ENCODE measurements around the gene TMTC1.
A peak's percentile ranks its signal among the peaks of the same experiment; 100 is the strongest.

TMTC1 gene

DNA sequence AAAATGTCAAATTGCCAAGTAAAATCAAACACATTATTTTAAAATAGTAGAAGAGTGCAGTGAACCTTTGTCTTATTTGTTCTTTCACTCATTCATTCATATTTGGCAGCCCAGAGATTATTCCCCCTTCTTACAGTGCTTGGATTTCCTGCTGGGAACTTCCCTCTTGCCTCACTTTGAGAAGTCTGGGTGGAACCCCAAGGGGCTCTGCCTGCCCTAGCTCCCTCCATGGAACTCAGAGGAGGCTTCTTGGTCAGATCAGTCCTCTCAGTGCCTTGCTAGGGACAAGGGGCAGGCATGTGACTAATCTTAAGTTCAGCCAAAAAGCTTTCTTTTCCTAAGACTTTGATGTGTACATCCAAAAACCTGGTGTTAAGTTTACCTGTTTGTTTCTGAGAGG lies 201.6 kb downstream of the TMTC1 start:
- H4K91ac ChIP-seq (ENCODE audit: low read length) = no peak overlapping the region
- no peak overlapping the region for H2BK5ac ChIP-seq (ENCODE audit: low read depth, low read length, poor library complexity, severe bottlenecking)
- no peak overlapping the region for H3K23ac ChIP-seq (ENCODE audit: low read length in 2 of 2)
- H4K8ac ChIP-seq (ENCODE audit: low read length) = peak overlapping the region; percentile 45
- peak overlapping the region; percentile 34 to 58 for H3K18ac ChIP-seq (ENCODE audit: low read depth in 1 of 2, low read length in 2 of 2)
- peak overlapping the region; percentile 42 to 92 for H2BK12ac ChIP-seq (ENCODE audit: low read length in 2 of 2)
- H3K36me3 ChIP-seq (ENCODE audit: control insufficient read depth in 1 of 2, insufficient read depth in 2 of 2, low read depth in 1 of 2, low read length in 2 of 2) = peaks cover 0 to 9% of the 10 kb centered on the region in 2 experiments
- DNase-seq = peak; percentile 65
- H2AFZ ChIP-seq (ENCODE audit: low read depth, low read length) = no peak overlapping the region
- H3K4me3 ChIP-seq (ENCODE audit: insufficient read depth in 1 of 2, low read depth in 1 of 2, low read length in 2 of 2) = no peak overlapping the region
- H3K14ac ChIP-seq (ENCODE audit: low read length in 2 of 2) = no peak overlapping the region
- no peak overlapping the region for H2BK120ac ChIP-seq (ENCODE audit: low read depth, low read length)
- H2AK5ac ChIP-seq (ENCODE audit: low read length, severe bottlenecking) = no peak overlapping the region
- H2BK15ac ChIP-seq (ENCODE audit: low read depth, poor library complexity, severe bottlenecking) = no peak overlapping the region
- no peaks in the 10 kb centered on the region for H3K79me1 ChIP-seq (replicated peaks; ENCODE audit: low read length, poor library complexity, severe bottlenecking)
- H3K9ac ChIP-seq (ENCODE audit: low read length) = peak overlapping the region; percentile 36
- no peak overlapping the region for H3K4me2 ChIP-seq (ENCODE audit: low read length, poor library complexity, severe bottlenecking)
- no peak overlapping the region for H3K27ac ChIP-seq (ENCODE audit: low read length, poor library complexity, severe bottlenecking)
- no peaks in the 10 kb centered on the region for H3K9me3 ChIP-seq (ENCODE audit: control insufficient read depth, low read length)
- no peaks in the 10 kb centered on the region for H3K27me3 ChIP-seq (ENCODE audit: control insufficient read depth in 1 of 2, insufficient read depth in 1 of 2, low read length in 2 of 2)
- H3K4me1 ChIP-seq (ENCODE audit: control insufficient read depth, insufficient read depth, low read depth, low read length) = no peaks in the 10 kb centered on the region
- H3K4ac ChIP-seq (ENCODE audit: low read depth in 1 of 2, low read length in 2 of 2) = peak overlapping the region in 1 of 2 experiments; percentile 49

GRCh38 chr12:29581631-29582030 lies 202.1 kb downstream of the TMTC1 start:
- no peaks in the 10 kb centered on the region for H3K79me1 ChIP-seq (replicated peaks; ENCODE audit: low read length, poor library complexity, severe bottlenecking)
- H3K14ac ChIP-seq (ENCODE audit: low read length in 2 of 2) = no peak overlapping the region
- H4K8ac ChIP-seq (ENCODE audit: low read length) = no peak overlapping the region
- no peak overlapping the region for H3K18ac ChIP-seq (ENCODE audit: low read depth in 1 of 2, low read length in 2 of 2)
- H3K23ac ChIP-seq (ENCODE audit: low read length in 2 of 2) = no peak overlapping the region
- no peak overlapping the region for H2AFZ ChIP-seq (ENCODE audit: low read depth, low read length)
- H3K9me3 ChIP-seq (ENCODE audit: control insufficient read depth, low read length) = no peaks in the 10 kb centered on the region
- no peak overlapping the region for H2AK5ac ChIP-seq (ENCODE audit: low read length, severe bottlenecking)
- no peak overlapping the region for H3K4me3 ChIP-seq (ENCODE audit: insufficient read depth in 1 of 2, low read depth in 1 of 2, low read length in 2 of 2)
- H3K27me3 ChIP-seq (ENCODE audit: control insufficient read depth in 1 of 2, insufficient read depth in 1 of 2, low read length in 2 of 2) = no peaks in the 10 kb centered on the region
- H2BK120ac ChIP-seq (ENCODE audit: low read depth, low read length) = no peak overlapping the region
- WGBS = 6% methylated on average over 3 of the region's 4 CpGs
- H2BK15ac ChIP-seq (ENCODE audit: low read depth, poor library complexity, severe bottlenecking) = no peak overlapping the region
- H4K91ac ChIP-seq (ENCODE audit: low read length) = no peak overlapping the region
- no peak overlapping the region for H3K4ac ChIP-seq (ENCODE audit: low read depth in 1 of 2, low read length in 2 of 2)
- no peak overlapping the region for H2BK5ac ChIP-seq (ENCODE audit: low read depth, low read length, poor library complexity, severe bottlenecking)
- H3K4me1 ChIP-seq (ENCODE audit: control insufficient read depth, insufficient read depth, low read depth, low read length) = no peaks in the 10 kb centered on the region
- H3K27ac ChIP-seq (ENCODE audit: low read length, poor library complexity, severe bottlenecking) = no peak overlapping the region
- H3K9ac ChIP-seq (ENCODE audit: low read length) = peak overlapping the region; percentile 36
- DNase-seq = peak; percentile 92
- H3K4me2 ChIP-seq (ENCODE audit: low read length, poor library complexity, severe bottlenecking) = no peak overlapping the region
- no peak overlapping the region for H2BK12ac ChIP-seq (ENCODE audit: low read length in 2 of 2)
- peaks cover 0 to 9% of the 10 kb centered on the region in 2 experiments for H3K36me3 ChIP-seq (ENCODE audit: control insufficient read depth in 1 of 2, insufficient read depth in 2 of 2, low read depth in 1 of 2, low read length in 2 of 2)

DNA sequence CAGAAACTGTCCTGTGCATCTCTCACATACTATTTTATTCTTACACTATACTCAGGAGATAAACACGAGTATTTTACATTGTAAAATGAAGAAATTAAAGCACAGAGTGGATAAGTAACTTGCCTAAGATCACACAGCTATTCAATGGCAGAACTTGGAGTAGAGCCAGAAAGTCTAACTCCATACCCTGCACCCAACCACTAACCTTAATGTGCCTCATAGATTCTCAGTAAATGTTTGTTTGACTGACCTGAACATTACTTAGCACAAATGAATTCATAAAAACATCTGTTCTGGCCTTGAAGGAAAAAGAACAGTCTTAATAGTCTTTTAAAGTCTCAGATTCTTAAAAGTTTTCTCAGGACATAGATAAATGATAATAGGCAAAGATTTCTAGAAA lies 202.8 kb downstream of the TMTC1 start:
- Histone ChIP-seq H2AFZ (ENCODE audit: low read depth, low read length) (no peak overlapping the region), H3K4me1 (ENCODE audit: control insufficient read depth, insufficient read depth, low read depth, low read length) (no peaks in the 10 kb centered on the region), H3K9me3 (ENCODE audit: control insufficient read depth, low read length) (no peaks in the 10 kb centered on the region), H3K4me2 (ENCODE audit: low read length, poor library complexity, severe bottlenecking) (no peak overlapping the region), H3K79me1 (replicated peaks; ENCODE audit: low read length, poor library complexity, severe bottlenecking) (no peaks in the 10 kb centered on the region), H2BK15ac (ENCODE audit: low read depth, poor library complexity, severe bottlenecking) (no peak overlapping the region), H3K14ac (ENCODE audit: low read length in 2 of 2) (no peak overlapping the region), H2BK120ac (ENCODE audit: low read depth, low read length) (no peak overlapping the region), H3K18ac (ENCODE audit: low read depth in 1 of 2, low read length in 2 of 2) (no peak overlapping the region), H3K9ac (ENCODE audit: low read length) (no peak overlapping the region), H3K4me3 (ENCODE audit: insufficient read depth in 1 of 2, low read depth in 1 of 2, low read length in 2 of 2) (no peak overlapping the region), H2BK5ac (ENCODE audit: low read depth, low read length, poor library complexity, severe bottlenecking) (no peak overlapping the region), H2AK5ac (ENCODE audit: low read length, severe bottlenecking) (no peak overlapping the region), H3K23ac (ENCODE audit: low read length in 2 of 2) (no peak overlapping the region), H3K27me3 (ENCODE audit: control insufficient read depth in 1 of 2, insufficient read depth in 1 of 2, low read length in 2 of 2) (no peaks in the 10 kb centered on the region), H3K36me3 (ENCODE audit: control insufficient read depth in 1 of 2, insufficient read depth in 2 of 2, low read depth in 1 of 2, low read length in 2 of 2) (peaks cover 0 to 9% of the 10 kb centered on the region in 2 experiments), H3K27ac (ENCODE audit: low read length, poor library complexity, severe bottlenecking) (no peak overlapping the region), H3K4ac (ENCODE audit: low read depth in 1 of 2, low read length in 2 of 2) (no peak overlapping the region), H2BK12ac (ENCODE audit: low read length in 2 of 2) (no peak overlapping the region), H4K8ac (ENCODE audit: low read length) (no peak overlapping the region), H4K91ac (ENCODE audit: low read length) (no peak overlapping the region)
- no peak for DNase-seq
- no CpG with 5 or more reads among the region's 1 CpG for WGBS

- Histone ChIP-seq H4K91ac (ENCODE audit: low read length) (no peak overlapping the region), H3K27ac (ENCODE audit: low read length, poor library complexity, severe bottlenecking) (no peak overlapping the region), H3K27me3 (ENCODE audit: control insufficient read depth in 1 of 2, insufficient read depth in 1 of 2, low read length in 2 of 2) (no peaks in the 10 kb centered on the region), H3K4me1 (ENCODE audit: control insufficient read depth, insufficient read depth, low read depth, low read length) (no peaks in the 10 kb centered on the region), H3K4ac (ENCODE audit: low read depth in 1 of 2, low read length in 2 of 2) (no peak overlapping the region), H3K36me3 (ENCODE audit: control insufficient read depth in 1 of 2, insufficient read depth in 2 of 2, low read depth in 1 of 2, low read length in 2 of 2) (peaks cover 0 to 12% of the 10 kb centered on the region in 2 experiments), H4K8ac (ENCODE audit: low read length) (no peak overlapping the region), H3K4me2 (ENCODE audit: low read length, poor library complexity, severe bottlenecking) (no peak overlapping the region), H3K18ac (ENCODE audit: low read depth in 1 of 2, low read length in 2 of 2) (no peak overlapping the region), H3K9me3 (ENCODE audit: control insufficient read depth, low read length) (no peaks in the 10 kb centered on the region), H2BK120ac (ENCODE audit: low read depth, low read length) (no peak overlapping the region), H3K14ac (ENCODE audit: low read length in 2 of 2) (no peak overlapping the region), H2AFZ (ENCODE audit: low read depth, low read length) (no peak overlapping the region), H2BK12ac (ENCODE audit: low read length in 2 of 2) (no peak overlapping the region), H3K9ac (ENCODE audit: low read length) (no peak overlapping the region), H2BK15ac (ENCODE audit: low read depth, poor library complexity, severe bottlenecking) (no peak overlapping the region), H2BK5ac (ENCODE audit: low read depth, low read length, poor library complexity, severe bottlenecking) (no peak overlapping the region), H3K23ac (ENCODE audit: low read length in 2 of 2) (no peak overlapping the region), H2AK5ac (ENCODE audit: low read length, severe bottlenecking) (no peak overlapping the region), H3K79me1 (replicated peaks; ENCODE audit: low read length, poor library complexity, severe bottlenecking) (no peaks in the 10 kb centered on the region), H3K4me3 (ENCODE audit: insufficient read depth in 1 of 2, low read depth in 1 of 2, low read length in 2 of 2) (no peak overlapping the region)
- no peak for DNase-seq
- WGBS = 80% methylated on average over 2 of the region's 3 CpGs
Observed at GRCh38 chr12:29578731-29579130, 205.0 kb downstream of the TMTC1 start.

Data from mesenchymal stem cell (in vitro differentiated cells and primary cell).